Fibroblast of villous mesenchyme (primary cell): ENCODE measurements around the gene IGSF11. TPM values are rescaled to one million over a fixed set of nuclear protein-coding genes. Genes with fewer than 3 reads are reported as not detected.

Experiments
- DNase-seq: peaks from one replicate; pipeline ENCODE4 v3.0.0-alpha.2; 2010; ENCODE audit warnings: low read depth
- H3K4me3 ChIP-seq: 2 replicates; pipeline ENCODE4 v1.5.1; 2011; ENCODE audit warnings: low read depth, mild to moderate bottlenecking, low read length
- CTCF ChIP-seq: IDR thresholded peaks from 2 replicates; pipeline ENCODE4 v1.5.1; 2012; ENCODE audit warnings: low read depth, mild to moderate bottlenecking, low read length; ENCODE audit not compliant: insufficient read depth
- total RNA-seq: library from RNA; depleted of rRNA; stranded (reverse); fragments of >200 nt; gene quantifications from 2 replicates; pipeline ENCODE4 v1.2.3, GENCODE V29; 2012

Gene IGSF11
- total RNA-seq, 1 donor, result under 0.01 TPM

GRCh38 chr3:118970819-118971218 lies 63.8 kb downstream of the IGSF11 start:
- no peak for DNase-seq
- H3K4me3 ChIP-seq, result no peak overlapping the region
- TF ChIP-seq CTCF, result no peak

GRCh38 chr3:118968640-118969039 lies 66.0 kb downstream of the IGSF11 start:
- no peak overlapping the region for H3K4me3 ChIP-seq
- TF ChIP-seq CTCF, result no peak
- no peak for DNase-seq

GRCh38 chr3:118968111-118968510 lies 66.5 kb downstream of the IGSF11 start:
- DNase-seq, result no peak
- TF ChIP-seq CTCF, result no peak
- H3K4me3 ChIP-seq, result no peak overlapping the region

GRCh38 chr3:118966700-118967099 lies 67.9 kb downstream of the IGSF11 start:
- no peak for DNase-seq
- no peak overlapping the region for H3K4me3 ChIP-seq
- TF ChIP-seq CTCF, result no peak

GRCh38 chr3:118963711-118964110 lies 70.9 kb downstream of the IGSF11 start:
- DNase-seq, result no peak
- H3K4me3 ChIP-seq, result no peak overlapping the region
- TF ChIP-seq CTCF, result no peak

GRCh38 chr3:118960876-118961450 lies 73.7 kb downstream of the IGSF11 start:
- no peak overlapping the region for H3K4me3 ChIP-seq
- no peak for TF ChIP-seq CTCF
- no peak for DNase-seq

GRCh38 chr3:118955914-118956556 lies 78.6 kb downstream of the IGSF11 start:
- DNase-seq, result no peak
- no peak for TF ChIP-seq CTCF
- no peak overlapping the region for H3K4me3 ChIP-seq
